Measurements from ENCODE around the gene ING2. TPM values are rescaled to one million over a fixed set of nuclear protein-coding genes. Genes with fewer than 3 reads are reported as not detected.
A peak's percentile ranks its signal among the peaks of the same experiment; 100 is the strongest.
"Not testable (repeated sequence)": the region's sequence is repeated elsewhere in the genome, so short reads cannot be mapped to it uniquely, and the experiment has no call there.

The ING2 gene
- total and polyA plus RNA-seq, 7 donors = 8.6 to 29.8 (median 11.1) TPM

DNA sequence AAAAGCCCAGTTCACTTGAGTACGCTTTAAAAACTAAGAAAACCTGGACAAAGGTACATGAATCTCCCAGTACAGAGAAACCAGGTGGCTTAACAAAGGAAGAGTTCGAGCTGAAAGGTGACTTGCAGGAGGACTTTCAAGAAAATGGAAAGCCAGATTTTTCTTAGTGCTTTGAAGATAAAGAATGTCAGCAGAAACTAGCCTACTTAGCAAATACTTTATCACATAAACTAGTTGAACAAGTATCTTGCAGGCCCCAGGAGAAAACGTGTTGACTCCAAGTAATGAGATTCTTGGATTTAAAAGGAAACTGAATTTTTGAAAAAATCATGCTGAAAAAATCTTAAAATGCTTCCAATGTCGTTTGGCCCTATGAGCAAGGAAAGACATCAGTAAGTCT lies 34.0 kb upstream of the ING2 start:
- Histone ChIP-seq H3K27me3 (no peaks in the 10 kb centered on the region), H3K4me3 (no peak overlapping the region), H3K4me1 (peaks cover 0 to 4% (median 0%) of the 10 kb centered on the region in 4 donors), H3K27ac (no peak overlapping the region), H3K9me3 (no peaks in the 10 kb centered on the region), H3K36me3 (no peaks in the 10 kb centered on the region)
- no peak for DNase-seq
- TF ChIP-seq, protein P1, sequence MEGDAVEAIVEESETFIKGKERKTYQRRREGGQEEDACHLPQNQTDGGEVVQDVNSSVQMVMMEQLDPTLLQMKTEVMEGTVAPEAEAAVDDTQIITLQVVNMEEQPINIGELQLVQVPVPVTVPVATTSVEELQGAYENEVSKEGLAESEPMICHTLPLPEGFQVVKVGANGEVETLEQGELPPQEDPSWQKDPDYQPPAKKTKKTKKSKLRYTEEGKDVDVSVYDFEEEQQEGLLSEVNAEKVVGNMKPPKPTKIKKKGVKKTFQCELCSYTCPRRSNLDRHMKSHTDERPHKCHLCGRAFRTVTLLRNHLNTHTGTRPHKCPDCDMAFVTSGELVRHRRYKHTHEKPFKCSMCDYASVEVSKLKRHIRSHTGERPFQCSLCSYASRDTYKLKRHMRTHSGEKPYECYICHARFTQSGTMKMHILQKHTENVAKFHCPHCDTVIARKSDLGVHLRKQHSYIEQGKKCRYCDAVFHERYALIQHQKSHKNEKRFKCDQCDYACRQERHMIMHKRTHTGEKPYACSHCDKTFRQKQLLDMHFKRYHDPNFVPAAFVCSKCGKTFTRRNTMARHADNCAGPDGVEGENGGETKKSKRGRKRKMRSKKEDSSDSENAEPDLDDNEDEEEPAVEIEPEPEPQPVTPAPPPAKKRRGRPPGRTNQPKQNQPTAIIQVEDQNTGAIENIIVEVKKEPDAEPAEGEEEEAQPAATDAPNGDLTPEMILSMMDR (IDR thresholded peaks at IDR 0.05) = no peak
- TF ChIP-seq EP300 (IDR thresholded peaks at IDR 0.05) = no peak
- no peak for TF ChIP-seq POLR2AphosphoS5 (IDR thresholded peaks at IDR 0.05)
- no peak for TF ChIP-seq POLR2A (IDR thresholded peaks at IDR 0.05)
- intact Hi-C loops (cut with DNase I) = loop anchor here (5.0 kb wide), 1 partner anchor 131 kb away; no protein-coding TSS in a partner anchor
- WGBS, 2 donors = 66 to 81% methylated on average over 4 of the region's 4 CpGs

- peaks cover 0 to 4% (median 0%) of the 10 kb centered on the region in 4 donors for H3K4me1 ChIP-seq
- peak; percentile 89 for DNase-seq
- TF ChIP-seq, protein P1 (IDR thresholded peaks at IDR 0.05) = peak; percentile 39 to 89 (median 79)
- no peak for TF ChIP-seq POLR2AphosphoS5 (IDR thresholded peaks at IDR 0.05)
- H3K27ac ChIP-seq = no peak overlapping the region
- peak overlapping the region in 1 of 4 donors; percentile 8 for H3K4me3 ChIP-seq
- H3K36me3 ChIP-seq = no peaks in the 10 kb centered on the region
- H3K27me3 ChIP-seq = no peaks in the 10 kb centered on the region
- WGBS, 2 donors = 23 to 29% methylated on average over 12 of the region's 12 CpGs
- intact Hi-C loops (cut with DNase I) = loop anchor here (1.0 to 5.0 kb wide), 3 partner anchors 32 to 186 kb away; no protein-coding TSS in a partner anchor
- no peaks in the 10 kb centered on the region for H3K9me3 ChIP-seq
Measured at GRCh38 chr4:183471946-183472708, 32.7 kb upstream of the ING2 start.

- WGBS, 2 donors = 53 to 68% methylated on average over 5 of the region's 5 CpGs
- Histone ChIP-seq H3K4me1 (no peaks in the 10 kb centered on the region), H3K9me3 (no peaks in the 10 kb centered on the region), H3K27me3 (peaks cover 0 to 4% (median 0%) of the 10 kb centered on the region in 3 donors), H3K27ac (no peak overlapping the region), H3K36me3 (no peaks in the 10 kb centered on the region), H3K4me3 (no peak overlapping the region)
- no peak for TF ChIP-seq EP300 (IDR thresholded peaks at IDR 0.05)
- TF ChIP-seq, protein P1 (IDR thresholded peaks at IDR 0.05) = no peak
- no peak for TF ChIP-seq POLR2AphosphoS5 (IDR thresholded peaks at IDR 0.05)
- TF ChIP-seq POLR2A (IDR thresholded peaks at IDR 0.05) = no peak
- DNase-seq = no peak
- intact Hi-C loops (cut with DNase I) = no loop called here
Measured at GRCh38 chr4:183478123-183478522, 26.7 kb upstream of the ING2 start.

- Histone ChIP-seq H3K9me3 (no peaks in the 10 kb centered on the region), H3K27me3 (peaks cover 0 to 4% (median 0%) of the 10 kb centered on the region in 3 donors), H3K36me3 (no peaks in the 10 kb centered on the region), H3K4me1 (no peaks in the 10 kb centered on the region), H3K27ac (no peak overlapping the region), H3K4me3 (no peak overlapping the region)
- WGBS, 2 donors = 75 to 87% methylated on average over 2 of the region's 2 CpGs
- DNase-seq = no peak
- intact Hi-C loops (cut with DNase I) = no loop called here
- TF ChIP-seq POLR2AphosphoS5 (IDR thresholded peaks at IDR 0.05) = no peak
- TF ChIP-seq POLR2A (IDR thresholded peaks at IDR 0.05) = no peak
Measured at GRCh38 chr4:183478926-183479325, 25.9 kb upstream of the ING2 start.

DNA sequence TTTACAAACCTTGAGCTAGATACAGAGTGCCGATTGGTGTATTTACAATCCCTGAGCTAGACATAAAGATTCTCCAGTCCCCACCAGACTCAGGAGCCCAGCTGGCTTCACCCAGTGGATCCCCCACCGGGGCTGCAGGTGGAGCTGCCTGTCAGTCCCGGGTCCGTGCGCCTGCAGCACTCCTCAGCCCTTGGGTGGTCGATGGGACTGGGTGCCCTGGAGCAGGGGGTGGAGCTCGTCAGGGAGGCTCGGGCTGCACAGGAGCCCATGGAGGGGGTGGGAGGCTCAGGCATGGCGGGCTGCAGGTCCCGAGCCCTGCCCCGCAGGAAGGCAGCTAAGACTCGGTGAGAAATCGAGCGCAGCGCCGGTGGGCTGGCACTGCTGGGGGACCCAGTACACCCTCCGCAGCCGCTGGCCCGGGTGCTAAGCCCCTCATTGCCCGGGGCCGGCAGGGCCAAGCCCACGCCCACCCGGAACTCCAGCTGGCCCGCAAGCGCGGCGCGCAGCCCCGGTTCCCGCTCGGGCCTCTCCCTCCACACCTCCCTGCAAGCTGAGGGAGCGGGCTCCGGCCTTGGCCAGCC lies 22.3 kb upstream of the ING2 start:
- 95 to 96% methylated on average over 33 of the region's 33 CpGs for WGBS, 2 donors
- intact Hi-C loops (cut with DNase I) = not testable (repeated sequence)

More for the DNA sequence above, 22.3 kb upstream of the ING2 start:
- not testable (repeated sequence) for H3K27ac ChIP-seq, H3K27me3 ChIP-seq, H3K4me3 ChIP-seq, H3K36me3 ChIP-seq, DNase-seq, H3K9me3 ChIP-seq, H3K4me1 ChIP-seq

All from sigmoid colon (tissue), 7 donors.